ENCODE results near the gene CNGA1.
"Not testable (repeated sequence)": the region's sequence is repeated elsewhere in the genome, so short reads cannot be mapped to it uniquely, and the experiment has no call there.

Gene CNGA1

GRCh38 chr4:47954245-47954644 is 62.2 kb downstream of the CNGA1 start:
- no peak overlapping the region for H3K9ac ChIP-seq (ENCODE audit: low read depth, low read length)
- no peaks in the 10 kb centered on the region for H3K9me3 ChIP-seq (ENCODE audit: control insufficient read depth, insufficient read depth, low read length)
- peaks cover 3% of the 10 kb centered on the region for H3K4me1 ChIP-seq (ENCODE audit: control insufficient read depth, insufficient read depth, low read length)
- peak overlapping the region; percentile 40 for H3K4me3 ChIP-seq (ENCODE audit: low read depth, low read length)
- H3K36me3 ChIP-seq (ENCODE audit: control insufficient read depth, insufficient read depth, low read length), result no peaks in the 10 kb centered on the region
- no peaks in the 10 kb centered on the region for H3K27me3 ChIP-seq (ENCODE audit: control insufficient read depth, insufficient read depth, low read length)

GRCh38 chr4:47945930-47946726 is 70.4 kb downstream of the CNGA1 start:
- peaks cover 7% of the 10 kb centered on the region for H3K4me1 ChIP-seq (ENCODE audit: control insufficient read depth, insufficient read depth, low read length)
- H3K9me3 ChIP-seq (ENCODE audit: control insufficient read depth, insufficient read depth, low read length), result no peaks in the 10 kb centered on the region
- no peak overlapping the region for H3K9ac ChIP-seq (ENCODE audit: low read depth, low read length)
- no peak overlapping the region for H3K4me3 ChIP-seq (ENCODE audit: low read depth, low read length)
- no peaks in the 10 kb centered on the region for H3K27me3 ChIP-seq (ENCODE audit: control insufficient read depth, insufficient read depth, low read length)
- H3K36me3 ChIP-seq (ENCODE audit: control insufficient read depth, insufficient read depth, low read length), result no peaks in the 10 kb centered on the region

- Histone ChIP-seq H3K27me3 (ENCODE audit: control insufficient read depth, insufficient read depth, low read length) (no peaks in the 10 kb centered on the region), H3K9ac (ENCODE audit: low read depth, low read length) (no peak overlapping the region), H3K4me3 (ENCODE audit: low read depth, low read length) (no peak overlapping the region), H3K4me1 (ENCODE audit: control insufficient read depth, insufficient read depth, low read length) (peaks cover 7% of the 10 kb centered on the region), H3K9me3 (ENCODE audit: control insufficient read depth, insufficient read depth, low read length) (no peaks in the 10 kb centered on the region), H3K36me3 (ENCODE audit: control insufficient read depth, insufficient read depth, low read length) (no peaks in the 10 kb centered on the region)
Observed at GRCh38 chr4:47942081-47942819, 74.2 kb downstream of the CNGA1 start.

GRCh38 chr4:47939456-47939855 is 77.0 kb downstream of the CNGA1 start:
- peaks cover 7% of the 10 kb centered on the region for H3K4me1 ChIP-seq (ENCODE audit: control insufficient read depth, insufficient read depth, low read length)
- H3K9me3 ChIP-seq (ENCODE audit: control insufficient read depth, insufficient read depth, low read length), result no peaks in the 10 kb centered on the region
- H3K4me3 ChIP-seq (ENCODE audit: low read depth, low read length), result no peak overlapping the region
- no peaks in the 10 kb centered on the region for H3K36me3 ChIP-seq (ENCODE audit: control insufficient read depth, insufficient read depth, low read length)
- H3K27me3 ChIP-seq (ENCODE audit: control insufficient read depth, insufficient read depth, low read length), result no peaks in the 10 kb centered on the region
- no peak overlapping the region for H3K9ac ChIP-seq (ENCODE audit: low read depth, low read length)

- Histone ChIP-seq H3K4me1 (ENCODE audit: control insufficient read depth, insufficient read depth, low read length) (no peaks in the 10 kb centered on the region), H3K4me3 (ENCODE audit: low read depth, low read length) (no peak overlapping the region), H3K9me3 (ENCODE audit: control insufficient read depth, insufficient read depth, low read length) (no peaks in the 10 kb centered on the region), H3K36me3 (ENCODE audit: control insufficient read depth, insufficient read depth, low read length) (no peaks in the 10 kb centered on the region), H3K9ac (ENCODE audit: low read depth, low read length) (no peak overlapping the region), H3K27me3 (ENCODE audit: control insufficient read depth, insufficient read depth, low read length) (no peaks in the 10 kb centered on the region)
Observed at GRCh38 chr4:47936336-47936735, 80.1 kb downstream of the CNGA1 start.

GRCh38 chr4:47933840-47934239 is 82.6 kb downstream of the CNGA1 start:
- Histone ChIP-seq H3K27me3 (ENCODE audit: control insufficient read depth, insufficient read depth, low read length) (no peaks in the 10 kb centered on the region), H3K9me3 (ENCODE audit: control insufficient read depth, insufficient read depth, low read length) (no peaks in the 10 kb centered on the region), H3K36me3 (ENCODE audit: control insufficient read depth, insufficient read depth, low read length) (no peaks in the 10 kb centered on the region), H3K4me3 (ENCODE audit: low read depth, low read length) (no peak overlapping the region), H3K4me1 (ENCODE audit: control insufficient read depth, insufficient read depth, low read length) (no peaks in the 10 kb centered on the region), H3K9ac (ENCODE audit: low read depth, low read length) (no peak overlapping the region)

- H3K9ac ChIP-seq (ENCODE audit: low read depth, low read length), result no peak overlapping the region
- H3K36me3 ChIP-seq (ENCODE audit: control insufficient read depth, insufficient read depth, low read length), result no peaks in the 10 kb centered on the region
- H3K9me3 ChIP-seq (ENCODE audit: control insufficient read depth, insufficient read depth, low read length), result no peaks in the 10 kb centered on the region
- H3K4me3 ChIP-seq (ENCODE audit: low read depth, low read length), result no peak overlapping the region
- no peaks in the 10 kb centered on the region for H3K27me3 ChIP-seq (ENCODE audit: control insufficient read depth, insufficient read depth, low read length)
- no peaks in the 10 kb centered on the region for H3K4me1 ChIP-seq (ENCODE audit: control insufficient read depth, insufficient read depth, low read length)
Observed at GRCh38 chr4:47930971-47931804, 85.3 kb downstream of the CNGA1 start.

GRCh38 chr4:47929682-47930201 is 86.7 kb downstream of the CNGA1 start:
- H3K4me3 ChIP-seq (ENCODE audit: low read depth, low read length), result no peak overlapping the region
- H3K9ac ChIP-seq (ENCODE audit: low read depth, low read length), result no peak overlapping the region
- H3K27me3 ChIP-seq (ENCODE audit: control insufficient read depth, insufficient read depth, low read length), result no peaks in the 10 kb centered on the region
- H3K36me3 ChIP-seq (ENCODE audit: control insufficient read depth, insufficient read depth, low read length), result no peaks in the 10 kb centered on the region
- H3K9me3 ChIP-seq (ENCODE audit: control insufficient read depth, insufficient read depth, low read length), result no peaks in the 10 kb centered on the region
- H3K4me1 ChIP-seq (ENCODE audit: control insufficient read depth, insufficient read depth, low read length), result no peaks in the 10 kb centered on the region

GRCh38 chr4:47926667-47927258 is 89.7 kb downstream of the CNGA1 start:
- Histone ChIP-seq H3K27me3 (ENCODE audit: control insufficient read depth, insufficient read depth, low read length) (no peaks in the 10 kb centered on the region), H3K9ac (ENCODE audit: low read depth, low read length) (no peak overlapping the region), H3K4me3 (ENCODE audit: low read depth, low read length) (peak overlapping the region; percentile 57), H3K36me3 (ENCODE audit: control insufficient read depth, insufficient read depth, low read length) (no peaks in the 10 kb centered on the region), H3K9me3 (ENCODE audit: control insufficient read depth, insufficient read depth, low read length) (no peaks in the 10 kb centered on the region), H3K4me1 (ENCODE audit: control insufficient read depth, insufficient read depth, low read length) (peaks cover 4% of the 10 kb centered on the region)

- H3K4me1 ChIP-seq (ENCODE audit: control insufficient read depth, insufficient read depth, low read length); H3K9me3 ChIP-seq (ENCODE audit: control insufficient read depth, insufficient read depth, low read length); H3K9ac ChIP-seq (ENCODE audit: low read depth, low read length); H3K27me3 ChIP-seq (ENCODE audit: control insufficient read depth, insufficient read depth, low read length); H3K4me3 ChIP-seq (ENCODE audit: low read depth, low read length); H3K36me3 ChIP-seq (ENCODE audit: control insufficient read depth, insufficient read depth, low read length): not testable (repeated sequence)
Observed at GRCh38 chr4:47923261-47923608, 93.2 kb downstream of the CNGA1 start.

- H3K4me1 ChIP-seq (ENCODE audit: control insufficient read depth, insufficient read depth, low read length); H3K27me3 ChIP-seq (ENCODE audit: control insufficient read depth, insufficient read depth, low read length); H3K36me3 ChIP-seq (ENCODE audit: control insufficient read depth, insufficient read depth, low read length); H3K9me3 ChIP-seq (ENCODE audit: control insufficient read depth, insufficient read depth, low read length); H3K9ac ChIP-seq (ENCODE audit: low read depth, low read length): not testable (repeated sequence)
- H3K4me3 ChIP-seq (ENCODE audit: low read depth, low read length), result peak overlapping the region; percentile 33
Observed at GRCh38 chr4:47922436-47923260, 93.8 kb downstream of the CNGA1 start.
